D341Med (cell line): ENCODE measurements around the gene NEU4.

Experiments
- DNase-seq: peaks from one replicate; pipeline ENCODE4 v3.0.0; 2012; ENCODE audit warnings: low spot score

NEU4 gene

DNA sequence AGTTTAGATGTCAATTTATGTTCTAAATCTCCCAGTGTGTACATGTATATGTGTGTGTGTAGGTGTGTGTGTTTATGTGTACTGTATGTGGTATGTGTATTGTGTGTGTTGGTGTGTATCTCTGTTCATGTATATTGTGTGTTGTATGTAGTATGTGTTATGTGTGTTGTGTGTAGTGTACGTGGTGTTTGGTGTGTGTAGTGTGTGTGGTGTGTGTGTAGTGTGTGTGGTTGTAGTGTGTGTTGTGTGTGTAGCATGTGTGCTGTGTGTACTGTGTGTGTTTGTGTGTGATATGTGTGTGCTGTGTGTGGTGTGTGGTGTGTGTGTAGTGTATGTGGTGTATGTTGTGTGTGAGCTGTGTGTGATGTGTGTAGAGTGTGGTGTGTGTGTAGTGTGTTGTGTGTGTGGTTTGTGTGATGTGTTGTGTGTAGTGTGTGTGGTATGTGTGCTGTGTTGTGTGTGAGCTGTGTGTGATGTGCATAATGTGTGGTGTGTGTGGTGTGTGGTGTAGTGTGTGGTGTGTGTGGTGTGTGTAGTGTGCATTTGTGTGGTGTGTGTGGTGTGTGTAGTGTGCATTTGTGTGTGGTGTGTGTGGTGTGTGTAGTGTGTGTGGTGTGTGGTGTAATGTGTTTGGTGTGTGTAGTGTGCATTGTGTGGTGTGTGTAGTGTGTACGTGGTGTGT, 55.3 kb downstream of the NEU4 start:
- no peak for DNase-seq

GRCh38 chr2:241864850-241865213, 55.8 kb downstream of the NEU4 start:
- no peak for DNase-seq

DNA sequence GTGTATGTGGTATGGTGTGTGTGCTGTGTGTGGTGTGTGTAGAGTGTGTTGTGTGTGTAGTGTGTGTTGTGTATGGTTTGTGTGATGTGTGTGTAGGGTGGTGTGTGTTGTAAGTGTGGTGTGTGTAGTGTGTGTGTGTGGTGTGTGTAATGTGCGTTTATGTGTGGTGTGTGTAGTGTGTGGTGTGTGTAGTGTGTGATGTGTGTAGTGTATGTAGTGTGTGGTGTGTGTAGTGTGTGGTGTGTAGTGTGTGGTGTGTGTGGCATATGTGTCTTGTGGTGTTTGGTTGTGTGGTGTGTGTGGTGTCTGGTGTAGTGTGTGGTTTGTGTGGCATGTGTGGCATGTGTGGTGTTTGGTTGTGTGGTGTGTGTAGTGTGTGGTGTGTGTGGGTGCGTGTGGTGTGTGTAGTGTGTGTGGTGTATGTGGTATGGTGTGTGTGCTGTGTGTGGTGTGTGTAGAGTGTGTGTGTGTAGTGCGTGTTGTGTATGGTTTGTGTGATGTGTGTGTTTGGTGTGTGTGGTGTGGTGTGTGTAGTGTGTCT, 56.5 kb downstream of the NEU4 start:
- DNase-seq: no peak

DNA sequence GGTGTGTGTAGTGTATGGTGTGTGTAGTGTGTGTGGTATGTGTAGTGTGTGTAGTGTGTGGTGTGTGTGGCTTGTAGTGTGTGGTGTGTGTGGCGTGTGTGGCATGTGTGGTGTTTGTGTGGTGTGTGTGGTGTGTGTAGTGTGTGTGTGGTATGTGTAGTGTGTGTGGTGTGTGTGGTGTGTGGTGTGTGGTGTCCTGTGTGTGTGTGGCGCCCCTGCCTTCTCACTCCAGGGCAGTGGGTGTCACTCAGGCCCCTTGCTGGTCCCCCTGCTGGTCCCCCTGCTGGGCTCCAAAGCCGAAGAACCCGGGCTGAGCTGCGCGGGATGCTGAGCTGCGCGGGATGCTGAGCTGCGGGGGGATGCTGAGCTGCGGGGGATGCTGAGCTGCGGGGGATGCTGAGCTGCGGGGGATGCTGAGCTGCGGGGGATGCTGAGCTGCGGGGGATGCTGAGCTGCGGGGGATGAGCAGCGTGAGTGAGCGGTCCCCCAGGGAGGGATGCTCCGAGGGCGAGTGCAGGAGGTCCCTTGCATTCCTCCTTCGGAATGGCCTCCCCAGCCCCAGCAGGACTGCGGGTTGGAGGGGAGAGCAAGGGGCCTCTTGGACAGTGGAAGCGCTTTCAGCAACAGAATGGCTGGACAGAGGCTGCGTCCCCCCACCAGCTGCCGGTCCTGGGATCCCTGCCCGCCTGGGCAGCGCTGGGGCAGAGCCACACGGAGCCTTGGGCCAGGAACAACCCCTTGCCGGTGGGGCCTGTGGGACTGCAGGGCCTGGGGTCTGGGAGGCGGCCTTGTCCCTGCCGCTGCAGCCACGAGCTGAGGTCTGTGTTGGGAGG, 57.2 kb downstream of the NEU4 start:
- DNase-seq: peak; percentile 66
